Myocyte (in vitro differentiated cells): ENCODE measurements around the gene RUNX2. TPM values are rescaled to one million over a fixed set of nuclear protein-coding genes. Genes with fewer than 3 reads are reported as not detected.

Experiments used
- total RNA-seq: library from RNA; depleted of rRNA; stranded (reverse); fragments of >200 nt; gene quantifications from 2 replicates; pipeline ENCODE4 v1.2.3, GENCODE V29; 2014

The RUNX2 gene
- total RNA-seq, 1 donor from 2014 or later = 7.2 TPM

Other genes with a start within 250 kb of the RUNX2 start
- gene SUPT3H, start 49.6 kb downstream of the RUNX2 start, total RNA-seq = 3.4 and 7.8 TPM in 2 replicates